Lower lobe of right lung (tissue), 2 donors: ENCODE data around the gene CDSN. TPM values are rescaled to one million over a fixed set of nuclear protein-coding genes. Genes with fewer than 3 reads are reported as not detected.

Experiments used
- ATAC-seq, 2 donors: fragments of 200-7000 bp; cut with Tn5 transposase; one replicate each; pipeline ENCODE4 v1.9.1; 2020 to 2022; ENCODE audit warnings: mild to moderate bottlenecking in 2 of 2, moderate library complexity in 2 of 2
- DNase-seq: peaks from one replicate; pipeline ENCODE4 v3.0.0-alpha.2; 2020
- H3K27ac ChIP-seq: fragments of 200-600 bp; one replicate; pipeline ENCODE4 v1.8.0; 2022
- H3K27me3 ChIP-seq: fragments of 200-600 bp; one replicate; pipeline ENCODE4 v1.8.0; 2022; ENCODE audit warnings: low read depth
- H3K36me3 ChIP-seq: fragments of 200-600 bp; one replicate; pipeline ENCODE4 v1.8.0; 2022; ENCODE audit warnings: mild to moderate bottlenecking
- H3K4me1 ChIP-seq: fragments of 200-600 bp; one replicate; pipeline ENCODE4 v1.8.0; 2022
- H3K4me3 ChIP-seq: fragments of 200-600 bp; one replicate; pipeline ENCODE4 v1.8.0; 2022; ENCODE audit warnings: mild to moderate bottlenecking
- H3K9me3 ChIP-seq: fragments of 200-600 bp; one replicate; pipeline ENCODE4 v1.8.0; 2022
- CTCF ChIP-seq: fragments of 200-600 bp; IDR thresholded peaks from one replicate; pipeline ENCODE4 v1.8.0; 2022; ENCODE audit warnings: antibody characterized with exemption, mild to moderate bottlenecking
- intact Hi-C: fragments of 100-400 bp; cut with DNase I; formaldehyde crosslinking; loops from one replicate; pipeline ENCODE4 v1.11.0; 2022
- total RNA-seq: library from RNA; stranded (reverse); fragmentation: NEBNext Ultra II Directional; extraction: Animal tissue kit (Norgen Biotek cat#: 25700); gene quantifications from one replicate; pipeline ENCODE4 v1.2.1, GENCODE V29; 2021
- donor health status: DM: no; HTN: yes; CAD: no; lungs with severe emphysema.

The CDSN gene
- total RNA-seq, 1 donor from 2014 or later: not detected

GRCh38 chr6:31142361-31142761 lies 22.1 kb upstream of the CDSN start:
- Histone ChIP-seq H3K27me3 (no peaks in the 10 kb centered on the region), H3K4me3 (no peak overlapping the region), H3K27ac (no peak overlapping the region), H3K4me1 (peaks cover 22% of the 10 kb centered on the region), H3K9me3 (no peaks in the 10 kb centered on the region), H3K36me3 (peaks cover 22% of the 10 kb centered on the region)
- ATAC-seq (no peak), DNase-seq (no peak)
- no peak for TF ChIP-seq CTCF
- intact Hi-C loops: no loop called here

- Histone ChIP-seq H3K36me3 (peaks cover 22% of the 10 kb centered on the region), H3K4me1 (peaks cover 24% of the 10 kb centered on the region), H3K27ac (no peak overlapping the region), H3K27me3 (no peaks in the 10 kb centered on the region), H3K4me3 (no peak overlapping the region), H3K9me3 (no peaks in the 10 kb centered on the region)
- TF ChIP-seq CTCF: no peak
- DNase-seq (no peak), ATAC-seq (no peak)
- intact Hi-C loops: no loop called here
Measured at GRCh38 chr6:31140643-31141042, 20.4 kb upstream of the CDSN start.

- no peak overlapping the region for H3K4me3 ChIP-seq
- no peaks in the 10 kb centered on the region for H3K9me3 ChIP-seq
- no peak overlapping the region for H3K27ac ChIP-seq
- TF ChIP-seq CTCF: no peak
- intact Hi-C loops: loop anchor here (5.0 to 10.0 kb wide), 2 partner anchors 53 to 225 kb away; no protein-coding TSS in a partner anchor
- H3K36me3 ChIP-seq: peaks cover 18% of the 10 kb centered on the region
- no peak for ATAC-seq
- no peaks in the 10 kb centered on the region for H3K27me3 ChIP-seq
- DNase-seq: no peak
- H3K4me1 ChIP-seq: peaks cover 24% of the 10 kb centered on the region
Measured at GRCh38 chr6:31139599-31139998, 19.4 kb upstream of the CDSN start.

- DNase-seq (no peak), ATAC-seq (no peak)
- H3K36me3 ChIP-seq: peaks cover 12% of the 10 kb centered on the region
- TF ChIP-seq CTCF: no peak
- intact Hi-C loops: loop anchor here (5.0 to 10.0 kb wide), 2 partner anchors 53 to 226 kb away; no protein-coding TSS in a partner anchor
- H3K9me3 ChIP-seq: no peaks in the 10 kb centered on the region
- H3K27ac ChIP-seq: no peak within 1 kb of the TSS
- H3K4me1 ChIP-seq: peaks cover 24% of the 10 kb centered on the region
- H3K4me3 ChIP-seq: peak within 1 kb of the TSS; percentile 36
- H3K27me3 ChIP-seq: no peaks in the 10 kb centered on the region
Measured at GRCh38 chr6:31138982-31139381, 18.7 kb upstream of the CDSN start, which contains the start of gene PSORS1C2. TSS of gene PSORS1C2 (minus strand) at chr6:31139066. CDS start at chr6:31139026, 40 bp downstream.

GRCh38 chr6:31135710-31136109 lies 15.5 kb upstream of the CDSN start:
- DNase-seq (no peak), ATAC-seq (no peak)
- no peak for TF ChIP-seq CTCF
- Histone ChIP-seq H3K27ac (no peak overlapping the region), H3K36me3 (no peaks in the 10 kb centered on the region), H3K9me3 (no peaks in the 10 kb centered on the region), H3K4me3 (no peak overlapping the region), H3K4me1 (peaks cover 16% of the 10 kb centered on the region), H3K27me3 (no peaks in the 10 kb centered on the region)
- intact Hi-C loops: loop anchor here (5.0 to 10.0 kb wide), 2 partner anchors 57 to 229 kb away; no protein-coding TSS in a partner anchor
